SH-SY5Y (cell line): ENCODE measurements around the gene LMAN2.

Experiments used
- GATA2 ChIP-seq: IDR thresholded peaks from 2 replicates; pipeline ENCODE4 v1.6.1; 2011; ENCODE audit warnings: mild to moderate bottlenecking, low read depth, low read length
- GATA3 ChIP-seq: IDR thresholded peaks from 2 replicates; pipeline ENCODE4 v1.6.1; 2011; ENCODE audit warnings: low read depth, mild to moderate bottlenecking, low read length, moderate library complexity

GRCh38 chr5:177332896-177333260 is 18.6 kb downstream of the LMAN2 start:
- no peak for TF ChIP-seq GATA2
- TF ChIP-seq GATA3 = no peak
